CD4-positive, alpha-beta T cell treated with Interleukin-6 for 4 hours (primary cell): Measurements from ENCODE around the gene CRABP2.

Experiments used
- DNase-seq: peaks from one replicate; pipeline ENCODE4 v3.0.0-alpha.2; 2020; ENCODE audit warnings: mixed read lengths

CRABP2 gene

GRCh38 chr1:156741481-156741983 is 36.1 kb upstream of the CRABP2 start:
- DNase-seq = no peak

- peak; percentile 96 for DNase-seq
These were observed 35.5 kb upstream of the CRABP2 start, which contains the start of gene MRPL24 for GRCh38 chr1:156740741-156741480. TSS of gene MRPL24 (minus strand) at chr1:156741088. CDS start at chr1:156738704, 2,384 bp downstream.

DNA sequence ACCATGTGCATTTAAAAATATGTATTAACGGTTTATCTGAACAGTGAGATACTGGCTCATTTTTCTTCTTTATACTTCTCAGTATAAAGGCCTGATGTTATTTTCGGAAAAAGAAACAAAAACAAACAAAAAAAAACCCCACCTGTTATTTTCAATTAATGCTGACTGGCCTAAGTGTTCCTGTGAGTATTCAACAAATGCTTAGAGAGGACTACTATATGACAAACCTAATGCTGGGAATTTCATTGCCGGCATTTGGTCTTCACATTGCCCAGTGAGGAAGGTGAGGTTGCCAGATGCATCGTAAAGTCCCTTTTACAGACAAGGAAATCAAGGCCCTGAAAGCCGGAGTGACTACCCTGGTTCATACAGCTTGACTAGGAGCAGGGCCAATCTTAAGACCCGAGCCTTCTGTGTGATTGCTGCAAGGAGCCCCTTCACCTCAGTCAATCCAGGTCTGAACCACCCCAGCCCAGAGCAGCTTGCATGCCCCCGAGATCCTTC is 34.9 kb upstream of the CRABP2 start:
- DNase-seq = no peak

- no peak for DNase-seq
These were observed 33.5 kb upstream of the CRABP2 start for GRCh38 chr1:156738916-156739315.

- no peak for DNase-seq
These were observed 33.0 kb upstream of the CRABP2 start for GRCh38 chr1:156738407-156738806.

- no peak for DNase-seq
These were observed 28.7 kb upstream of the CRABP2 start for GRCh38 chr1:156733989-156734584.

DNA sequence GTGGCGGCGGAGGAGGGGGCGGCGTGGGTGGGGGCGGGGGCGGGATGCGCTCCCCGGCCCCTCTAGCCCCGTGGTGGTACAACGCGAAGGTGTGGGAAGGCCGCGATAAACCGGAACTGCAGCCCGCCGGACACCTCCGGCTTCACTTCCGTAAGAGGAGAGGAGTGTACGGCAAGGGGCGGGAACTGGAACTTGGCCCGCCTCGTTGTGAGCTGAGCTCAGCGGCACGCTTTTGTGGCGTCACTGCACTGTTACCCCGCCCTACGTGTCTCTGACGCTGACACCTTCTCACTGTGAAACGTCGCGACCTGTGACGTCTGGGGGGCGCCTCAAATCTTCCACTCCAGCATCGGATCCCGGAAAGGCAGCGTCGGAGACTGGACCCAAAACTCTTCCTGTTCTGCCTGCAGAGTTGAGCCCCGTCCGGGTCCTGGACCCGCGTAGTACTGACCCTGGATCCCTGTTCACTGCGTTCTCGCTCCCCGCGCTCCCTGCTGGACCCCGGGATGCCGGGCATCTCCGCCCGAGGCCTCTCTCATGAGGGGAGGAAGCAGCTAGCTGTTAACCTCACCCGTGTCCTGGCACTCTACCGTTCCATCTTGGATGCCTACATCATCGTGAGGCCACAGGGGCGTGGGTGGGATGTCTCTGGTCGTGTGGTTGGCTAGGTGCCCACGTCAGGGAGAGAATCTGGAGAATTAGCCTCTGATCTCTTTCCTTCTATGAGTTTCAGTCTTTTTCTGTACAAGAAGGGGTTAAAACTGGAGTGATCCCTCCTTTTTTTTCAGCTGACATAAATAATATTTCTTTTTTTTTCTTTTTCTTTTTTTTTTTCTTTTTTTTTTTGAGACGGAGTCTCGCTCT is 23.4 kb upstream of the CRABP2 start, which contains the start of gene ISG20L2:
TSS of gene ISG20L2 (minus strand) at position 168 of the 864 bp plus-strand sequence. CDS start 1,114 bp downstream, outside the sequence.
- DNase-seq = peak; percentile 93

DNA sequence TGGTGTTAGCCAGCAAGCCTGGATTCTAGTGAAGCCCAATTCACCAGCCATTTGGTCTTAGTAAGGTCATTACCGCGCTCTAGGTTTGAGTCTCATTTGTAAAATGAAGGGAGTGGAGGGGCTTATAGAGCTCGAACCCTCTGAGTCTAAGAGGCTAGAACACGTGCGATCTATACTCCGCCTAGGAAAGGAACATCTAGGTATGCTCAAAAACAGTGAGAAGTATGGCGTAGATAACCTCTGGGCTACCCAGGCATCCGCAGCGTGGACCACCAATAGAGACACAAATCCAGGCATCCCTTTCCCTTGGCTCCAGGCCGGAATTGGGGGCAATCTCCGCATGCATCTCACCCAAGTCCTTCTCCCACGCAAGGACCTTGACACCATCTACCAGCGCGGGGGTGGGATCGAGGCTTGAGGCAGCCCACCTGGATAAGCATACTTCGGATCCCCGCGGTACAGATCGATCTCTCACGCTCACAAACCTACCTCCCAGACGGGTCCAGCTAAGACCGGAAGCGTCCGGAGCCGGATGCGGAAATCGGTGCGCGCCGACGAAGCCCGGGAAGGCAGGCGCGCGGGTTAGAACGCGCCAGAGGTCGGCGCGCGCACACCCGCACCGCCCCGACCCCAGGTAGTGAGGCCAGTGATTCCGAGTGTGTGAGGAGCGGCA is 22.7 kb upstream of the CRABP2 start, which contains the start of gene METTL25B:
TSS of gene METTL25B (plus strand) at position 544 of the 673 bp plus-strand sequence. CDS start 636 bp downstream, outside the sequence.
- peak; percentile 75 for DNase-seq

DNA sequence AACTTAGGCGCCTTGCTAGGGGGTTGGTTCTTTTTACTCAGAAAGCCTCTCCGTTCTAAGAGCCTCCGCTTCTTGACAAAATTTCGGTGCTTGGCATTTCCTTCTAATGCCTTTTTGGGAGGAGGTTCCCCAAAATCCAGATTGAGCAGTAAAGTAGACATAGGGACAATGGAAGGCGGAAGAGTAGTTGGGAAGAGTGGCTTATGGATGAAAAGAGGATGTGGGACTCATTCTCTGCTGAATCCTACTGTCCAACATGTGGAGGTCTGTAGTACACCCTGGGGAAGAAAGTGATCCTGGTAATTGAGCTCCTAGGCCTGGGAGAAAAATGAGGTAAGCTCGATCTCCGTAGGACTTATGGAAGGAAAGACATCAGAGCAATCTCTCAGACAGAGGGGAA is 22.1 kb upstream of the CRABP2 start:
- DNase-seq = no peak

GRCh38 chr1:156726549-156727226 is 21.3 kb upstream of the CRABP2 start:
- peak; percentile 56 for DNase-seq

- peak; percentile 89 for DNase-seq
These were observed 20.4 kb upstream of the CRABP2 start for GRCh38 chr1:156725683-156726280.

- no peak for DNase-seq
These were observed 16.2 kb upstream of the CRABP2 start for GRCh38 chr1:156721535-156721934.

GRCh38 chr1:156721131-156721530 is 15.7 kb upstream of the CRABP2 start:
- DNase-seq = no peak

DNA sequence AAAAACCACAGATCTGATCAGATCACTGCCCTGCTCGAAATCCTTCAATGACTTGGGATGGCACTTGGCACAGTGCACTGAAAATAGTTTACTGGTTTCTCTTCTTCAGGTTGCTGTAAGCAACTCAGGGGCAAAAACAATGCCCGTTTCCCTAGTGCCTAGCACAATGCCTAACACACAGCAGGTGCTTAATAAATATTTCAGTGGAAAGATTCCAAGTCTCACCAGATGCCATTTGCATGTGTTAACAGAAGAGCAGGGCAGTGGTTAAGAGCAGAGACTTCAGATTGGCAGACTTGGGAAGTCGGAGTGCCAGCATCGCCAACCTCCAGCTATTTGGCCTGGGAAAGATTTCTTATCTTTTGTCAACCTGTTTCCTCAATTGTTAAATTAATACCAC is 12.0 kb upstream of the CRABP2 start:
- no peak for DNase-seq

- DNase-seq = no peak
These were observed 9.4 kb upstream of the CRABP2 start for GRCh38 chr1:156714830-156715229.

- DNase-seq = no peak
These were observed 7.2 kb upstream of the CRABP2 start for GRCh38 chr1:156712626-156713025.

DNA sequence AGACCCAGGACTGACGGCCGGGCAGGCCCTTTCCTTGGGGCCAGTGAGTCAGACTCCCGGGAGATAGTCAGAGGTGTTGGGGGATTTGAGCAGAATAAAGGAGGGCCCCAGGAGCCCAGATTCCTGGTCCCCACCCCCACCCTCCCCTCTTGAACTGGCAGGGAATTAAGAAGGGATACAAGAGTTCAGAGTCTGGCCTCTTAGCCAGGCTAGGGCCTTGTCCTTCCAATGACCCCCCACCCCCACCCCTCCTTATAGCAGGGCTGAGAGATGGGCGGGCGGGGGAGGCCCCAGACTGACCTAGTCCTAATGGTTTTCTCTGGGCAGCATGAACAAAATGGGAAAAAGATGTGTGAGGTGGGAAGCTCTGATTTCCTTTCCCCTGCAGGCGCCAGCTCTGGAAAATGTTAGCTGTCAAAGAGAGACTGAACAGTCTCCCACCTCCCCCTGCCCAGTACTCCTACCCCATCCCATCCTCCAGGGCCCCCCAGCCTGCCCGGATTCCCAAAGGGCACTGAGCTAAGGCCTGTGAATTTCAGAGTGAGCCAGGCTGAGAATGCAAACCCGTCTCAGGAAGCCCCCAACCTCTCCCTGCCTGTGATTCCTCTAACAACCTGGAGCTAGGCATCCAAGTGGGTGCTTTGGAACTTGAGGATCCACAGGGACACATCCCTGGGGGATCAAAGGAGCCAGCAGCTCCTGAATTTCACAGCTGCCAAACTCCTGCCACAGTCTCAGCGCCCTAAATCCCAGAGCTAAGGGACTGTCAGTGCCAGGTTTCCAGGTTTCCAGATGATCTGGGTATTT is 5.8 kb upstream of the CRABP2 start:
- DNase-seq = no peak

DNA sequence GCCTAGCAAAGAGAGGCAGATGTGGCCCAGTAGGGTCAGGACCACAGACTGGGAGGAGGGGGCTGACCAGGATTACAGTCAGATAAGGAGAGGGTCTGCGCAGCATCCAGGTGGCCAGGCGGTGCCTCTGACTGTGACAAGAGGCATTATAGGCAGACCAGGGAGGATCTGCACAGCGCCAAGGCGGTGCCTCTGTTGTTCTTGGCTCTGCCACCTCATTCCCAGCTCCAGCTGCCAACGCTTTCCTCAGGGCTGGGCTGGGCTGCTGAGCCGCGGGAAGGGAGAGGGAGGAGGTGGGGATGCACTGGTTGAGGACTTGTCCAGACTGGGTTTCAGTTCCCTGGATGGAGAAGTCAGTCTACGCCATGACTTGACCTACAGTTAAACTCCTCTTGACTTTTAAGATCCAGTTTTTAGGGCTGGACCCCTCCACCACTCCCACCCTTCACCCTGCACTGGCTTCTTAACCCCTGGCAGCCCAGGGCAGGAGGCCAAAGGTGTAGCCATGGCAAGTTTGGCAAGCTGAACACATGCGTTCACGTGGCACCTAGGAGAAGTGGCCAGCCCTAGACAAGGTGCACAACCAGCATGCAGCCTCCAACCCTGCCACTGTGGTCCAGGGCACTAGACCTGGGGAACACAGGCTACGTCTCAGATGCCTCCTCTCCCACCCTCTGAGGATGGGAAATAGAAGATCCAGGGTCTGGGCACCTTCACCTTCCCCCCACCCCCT is 4.5 kb upstream of the CRABP2 start:
- DNase-seq = no peak

DNA sequence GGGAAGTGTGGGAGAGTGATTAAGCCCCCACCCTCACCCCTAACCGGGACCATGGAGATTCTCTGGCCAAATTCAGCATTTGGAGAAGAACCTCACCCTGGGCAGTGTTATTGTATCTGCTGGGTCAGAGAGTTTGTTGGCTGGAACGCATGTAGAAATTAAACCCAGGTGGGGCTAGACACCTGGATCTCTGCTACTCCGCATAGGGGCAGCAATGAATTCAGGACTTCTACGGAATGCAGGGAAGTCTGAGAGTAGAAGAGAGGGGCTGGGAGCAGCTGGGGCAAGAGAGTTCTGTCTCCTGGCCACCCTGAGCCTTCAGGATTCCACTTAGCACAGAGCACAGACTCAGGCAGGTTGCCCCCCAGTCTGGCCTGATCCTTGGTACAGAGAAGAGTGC is 3.6 kb upstream of the CRABP2 start:
- no peak for DNase-seq
